ENCODE results near the gene AQR.
A peak's percentile ranks its signal among the peaks of the same experiment; 100 is the strongest.

Gene AQR

DNA sequence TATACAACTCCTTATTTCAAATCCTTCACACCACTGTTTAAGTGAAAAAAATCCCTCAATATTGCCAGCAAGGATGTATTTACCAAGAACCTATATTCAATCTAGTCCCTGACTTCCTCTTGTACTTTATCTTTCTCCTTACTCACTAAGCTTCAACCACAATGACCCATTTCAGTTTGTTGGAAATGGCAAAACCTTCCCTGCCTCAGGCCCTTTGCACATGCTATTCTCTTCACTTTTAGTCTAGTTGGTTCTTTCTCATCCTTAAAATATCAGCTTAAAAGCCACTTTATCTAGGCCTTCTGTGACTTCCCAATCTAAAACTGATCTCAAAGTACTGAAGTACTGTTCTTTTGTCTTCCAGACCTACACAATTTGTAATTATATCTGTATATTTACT is 92.9 kb downstream of the AQR start:
- in situ Hi-C loops (cut with HindIII; ENCODE audit: low sequenced_read_pairs) = no loop called here
- no peak for TF ChIP-seq CTCF (IDR thresholded peaks at IDR 0.05; ENCODE audit: low read depth, low read length)
- H3K4me3 ChIP-seq (ENCODE audit: low read depth, low read length) = no peak overlapping the region
- DNase-seq (ENCODE audit: low read depth, low spot score) = no peak

GRCh38 chr15:34869110-34869509 is 100.4 kb downstream of the AQR start:
- no peak for DNase-seq (ENCODE audit: low read depth, low spot score)
- no peak overlapping the region for H3K4me3 ChIP-seq (ENCODE audit: low read depth, low read length)
- in situ Hi-C loops (cut with HindIII; ENCODE audit: low sequenced_read_pairs) = no loop called here
- no peak for TF ChIP-seq CTCF (IDR thresholded peaks at IDR 0.05; ENCODE audit: low read depth, low read length)

GRCh38 chr15:34865531-34865930 is 104.0 kb downstream of the AQR start:
- in situ Hi-C loops (cut with HindIII; ENCODE audit: low sequenced_read_pairs) = no loop called here
- TF ChIP-seq CTCF (IDR thresholded peaks at IDR 0.05; ENCODE audit: low read depth, low read length) = no peak
- DNase-seq (ENCODE audit: low read depth, low spot score) = no peak

GRCh38 chr15:34861214-34861613 is 108.3 kb downstream of the AQR start:
- in situ Hi-C loops (cut with HindIII; ENCODE audit: low sequenced_read_pairs) = no loop called here
- no peak for DNase-seq (ENCODE audit: low read depth, low spot score)
- no peak overlapping the region for H3K4me3 ChIP-seq (ENCODE audit: low read depth, low read length)
- no peak for TF ChIP-seq CTCF (IDR thresholded peaks at IDR 0.05; ENCODE audit: low read depth, low read length)

More at GRCh38 chr15:34865531-34865930, 104.0 kb downstream of the AQR start:
- no peak overlapping the region for H3K4me3 ChIP-seq (ENCODE audit: low read depth, low read length)

DNA sequence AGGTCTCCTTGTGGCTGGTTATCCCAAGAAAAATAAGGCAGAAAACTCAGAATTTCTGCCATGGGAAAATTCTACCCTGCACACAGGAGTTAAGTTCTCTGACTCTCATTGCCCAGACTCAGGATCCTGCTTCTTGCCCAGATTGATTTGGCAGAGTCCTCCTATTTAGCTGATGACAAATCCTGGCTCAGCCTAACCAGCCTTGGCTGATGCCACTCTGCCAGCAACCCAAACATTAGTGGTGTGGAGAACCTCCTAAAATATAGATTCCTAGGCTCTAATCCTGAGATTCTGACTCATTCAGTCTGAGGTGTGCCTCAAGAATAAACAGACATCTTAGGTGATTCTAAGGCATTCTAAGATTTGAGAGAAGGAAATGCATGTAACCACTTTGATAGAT is 113.6 kb downstream of the AQR start:
- peak; percentile 38 for DNase-seq (ENCODE audit: low read depth, low spot score)
- in situ Hi-C loops (cut with HindIII; ENCODE audit: low sequenced_read_pairs) = no loop called here
- TF ChIP-seq CTCF (IDR thresholded peaks at IDR 0.05; ENCODE audit: low read depth, low read length) = no peak
- no peak overlapping the region for H3K4me3 ChIP-seq (ENCODE audit: low read depth, low read length)

DNA sequence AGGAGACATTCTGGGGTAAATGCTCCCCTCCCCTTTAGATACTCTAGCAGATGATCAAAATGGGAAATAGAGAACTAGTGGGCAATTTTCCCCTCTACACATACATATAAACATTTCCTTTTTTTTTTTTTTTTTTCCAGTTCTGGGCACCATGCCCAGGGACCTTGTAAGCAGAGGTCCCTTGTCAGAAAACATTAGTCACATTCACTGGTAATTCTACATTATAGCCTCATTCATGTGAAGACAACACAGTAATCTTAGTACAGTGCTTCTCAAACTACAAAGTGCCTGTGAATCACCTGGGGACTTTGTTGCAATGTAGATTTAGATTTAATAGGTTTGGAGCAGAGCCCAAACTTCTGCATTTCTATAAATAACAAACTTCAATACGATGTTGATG is 114.1 kb downstream of the AQR start:
- no peak overlapping the region for H3K4me3 ChIP-seq (ENCODE audit: low read depth, low read length)
- in situ Hi-C loops (cut with HindIII; ENCODE audit: low sequenced_read_pairs) = no loop called here
- DNase-seq (ENCODE audit: low read depth, low spot score) = peak; percentile 76

More for the DNA sequence above, 114.1 kb downstream of the AQR start:
- no peak for TF ChIP-seq CTCF (IDR thresholded peaks at IDR 0.05; ENCODE audit: low read depth, low read length)

Data from astrocyte of the spinal cord (primary cell).